ENCODE results near the gene TGM3. TPM values are rescaled to one million over a fixed set of nuclear protein-coding genes. Genes with fewer than 3 reads are reported as not detected.

Gene TGM3
- total RNA-seq, 2 donors from 2014 or later = 0.27 TPM; not detected in 1

- H3K27ac ChIP-seq = no peak overlapping the region
- no peak overlapping the region for H3K4me3 ChIP-seq
- no peaks in the 10 kb centered on the region for H3K4me1 ChIP-seq (ENCODE audit: control insufficient read depth in 1 of 2, low read depth in 2 of 2)
- H3K9me3 ChIP-seq = no peaks in the 10 kb centered on the region
- H3K27me3 ChIP-seq (replicated peaks; ENCODE audit: insufficient read depth) = no peaks in the 10 kb centered on the region
- no peak for TF ChIP-seq CTCF (IDR thresholded peaks at IDR 0.05)
- DNase-seq (ENCODE audit: low spot score) = no peak
- no peak for ATAC-seq (ENCODE audit: insufficient number of reproducible peaks, low FRiP score, low read depth)
- no peaks in the 10 kb centered on the region for H3K36me3 ChIP-seq
These were observed 50.4 kb downstream of the TGM3 start for GRCh38 chr20:2346188-2346587.

- Histone ChIP-seq H3K9me3 (no peaks in the 10 kb centered on the region), H3K4me3 (no peak overlapping the region), H3K36me3 (no peaks in the 10 kb centered on the region), H3K27me3 (replicated peaks; ENCODE audit: insufficient read depth) (no peaks in the 10 kb centered on the region), H3K4me1 (ENCODE audit: control insufficient read depth in 1 of 2, low read depth in 2 of 2) (no peaks in the 10 kb centered on the region), H3K27ac (no peak overlapping the region)
- no peak for TF ChIP-seq CTCF (IDR thresholded peaks at IDR 0.05)
- no peak for ATAC-seq (ENCODE audit: insufficient number of reproducible peaks, low FRiP score, low read depth)
- DNase-seq (ENCODE audit: low spot score) = no peak
These were observed 52.5 kb downstream of the TGM3 start for GRCh38 chr20:2348336-2348735.

- H3K9me3 ChIP-seq = no peaks in the 10 kb centered on the region
- H3K4me1 ChIP-seq (ENCODE audit: control insufficient read depth in 1 of 2, low read depth in 2 of 2) = no peaks in the 10 kb centered on the region
- H3K36me3 ChIP-seq = no peaks in the 10 kb centered on the region
- no peak overlapping the region for H3K27ac ChIP-seq
- no peak overlapping the region for H3K4me3 ChIP-seq
- DNase-seq (ENCODE audit: low spot score) (no peak), ATAC-seq (ENCODE audit: insufficient number of reproducible peaks, low FRiP score, low read depth) (no peak)
- TF ChIP-seq CTCF (IDR thresholded peaks at IDR 0.05) = no peak
- no peaks in the 10 kb centered on the region for H3K27me3 ChIP-seq (replicated peaks; ENCODE audit: insufficient read depth)
These were observed 54.0 kb downstream of the TGM3 start for GRCh38 chr20:2349801-2350200.

GRCh38 chr20:2350606-2351005 is 54.8 kb downstream of the TGM3 start:
- Histone ChIP-seq H3K9me3 (no peaks in the 10 kb centered on the region), H3K4me3 (no peak overlapping the region), H3K27ac (no peak overlapping the region), H3K36me3 (no peaks in the 10 kb centered on the region), H3K27me3 (replicated peaks; ENCODE audit: insufficient read depth) (no peaks in the 10 kb centered on the region), H3K4me1 (ENCODE audit: control insufficient read depth in 1 of 2, low read depth in 2 of 2) (no peaks in the 10 kb centered on the region)
- no peak for DNase-seq (ENCODE audit: low spot score)
- no peak for ATAC-seq (ENCODE audit: insufficient number of reproducible peaks, low FRiP score, low read depth)
- no peak for TF ChIP-seq CTCF (IDR thresholded peaks at IDR 0.05)

GRCh38 chr20:2353231-2353630 is 57.4 kb downstream of the TGM3 start:
- no peaks in the 10 kb centered on the region for H3K4me1 ChIP-seq (ENCODE audit: control insufficient read depth in 1 of 2, low read depth in 2 of 2)
- ATAC-seq (ENCODE audit: insufficient number of reproducible peaks, low FRiP score, low read depth) = no peak
- no peak overlapping the region for H3K4me3 ChIP-seq
- no peak for DNase-seq (ENCODE audit: low spot score)
- H3K9me3 ChIP-seq = no peaks in the 10 kb centered on the region
- no peaks in the 10 kb centered on the region for H3K27me3 ChIP-seq (replicated peaks; ENCODE audit: insufficient read depth)
- TF ChIP-seq CTCF (IDR thresholded peaks at IDR 0.05) = no peak
- H3K27ac ChIP-seq = no peak overlapping the region
- no peaks in the 10 kb centered on the region for H3K36me3 ChIP-seq
